RWPE1 (cell line): ENCODE results near the gene CRACDL.

Source experiments
- CTCF ChIA-PET: fragments of 350-600 bp; sonication (Branson Sonifier 250); formaldehyde crosslinking; extraction: SDS; loops from one replicate; lab custom pipeline; 2021; lab: Yijun Ruan, JAX
- POLR2A ChIA-PET: fragments of 400-600 bp; formaldehyde crosslinking; extraction: SDS; loops from one replicate; lab custom pipeline; 2020; ENCODE audit warnings: antibody characterized with exemption; ENCODE audit not compliant: low non-redundant PET; lab: Yijun Ruan, JAX
- DNase-seq: peaks from one replicate; pipeline ENCODE4 v3.0.0; 2012; ENCODE audit warnings: low spot score
- H3K27ac ChIP-seq: fragments of 450-650 bp; 2 replicates; pipeline ENCODE4 v1.5.1; 2017
- CTCF ChIP-seq: fragments of 450-650 bp; conservative IDR thresholded peaks from 2 replicates; pipeline ENCODE4 v1.5.1; 2017; ENCODE audit warnings: low read depth, mild to moderate bottlenecking

Gene CRACDL

DNA sequence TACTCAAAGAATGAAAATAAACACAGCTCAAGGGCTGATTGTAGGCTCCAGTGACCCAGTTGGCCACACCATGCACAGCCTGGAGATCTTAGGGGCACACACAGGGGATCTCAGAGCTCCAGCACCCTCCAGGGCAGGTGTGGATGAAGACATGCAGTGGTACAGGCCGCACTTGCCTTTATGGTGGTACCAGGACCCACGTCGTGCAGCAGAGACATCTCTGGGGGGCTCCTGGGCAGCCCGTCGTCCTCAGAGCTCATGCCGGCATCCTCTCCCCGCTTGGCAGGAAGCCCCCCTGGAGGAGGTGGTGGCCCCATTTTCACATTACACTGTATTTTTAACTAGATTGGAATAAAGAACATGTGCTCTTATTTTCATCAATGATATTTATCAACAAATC, 103.9 kb downstream of the CRACDL start:
- no peak for TF ChIP-seq CTCF
- POLR2A ChIA-PET: no interaction called here
- H3K27ac ChIP-seq: no peak overlapping the region
- CTCF ChIA-PET: no interaction called here
- DNase-seq: no peak

DNA sequence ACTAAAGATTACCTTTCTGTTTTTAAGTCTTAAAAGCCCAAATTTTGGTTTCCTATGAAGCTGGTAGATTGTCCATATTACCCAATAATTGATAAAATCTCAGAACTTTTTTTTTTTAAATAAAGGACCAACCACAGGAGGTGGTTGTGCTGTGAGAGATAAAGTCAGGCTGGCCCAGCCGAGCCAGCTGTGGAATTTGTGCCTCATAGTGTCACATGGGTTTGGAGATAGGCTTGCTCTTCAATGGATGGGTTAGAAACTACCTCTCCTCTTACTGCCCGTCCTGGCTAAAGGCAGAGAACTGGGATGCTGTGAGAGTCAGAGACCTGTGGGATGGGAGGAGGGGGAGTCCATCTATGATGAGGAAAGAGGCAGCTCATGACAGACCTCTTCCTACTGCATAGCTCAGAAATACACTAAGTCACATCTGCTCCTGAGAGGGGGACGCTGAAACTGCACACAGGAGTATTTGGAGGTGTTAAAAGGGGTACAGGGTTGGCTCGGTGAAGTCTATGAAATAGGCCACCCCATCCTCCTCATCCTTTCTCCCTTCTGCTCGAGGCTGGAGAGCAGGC, 105.4 kb downstream of the CRACDL start:
- CTCF ChIA-PET: no interaction called here
- TF ChIP-seq CTCF: no peak
- DNase-seq: no peak
- POLR2A ChIA-PET: no interaction called here
- no peak overlapping the region for H3K27ac ChIP-seq

GRCh38 chr2:98829581-98830270, 106.3 kb downstream of the CRACDL start:
- no peak overlapping the region for H3K27ac ChIP-seq
- POLR2A ChIA-PET: no interaction called here
- no peak for DNase-seq
- CTCF ChIA-PET: interaction anchor here (1.0 kb wide), 1 partner anchor 8 kb away, joined by 3 read pairs; no protein-coding TSS in a partner anchor
- no peak for TF ChIP-seq CTCF

- DNase-seq: no peak
- POLR2A ChIA-PET: no interaction called here
Observed at GRCh38 chr2:98828793-98829371, 107.1 kb downstream of the CRACDL start.

GRCh38 chr2:98828369-98828744, 107.7 kb downstream of the CRACDL start:
- no peak for DNase-seq
- CTCF ChIA-PET: no interaction called here
- H3K27ac ChIP-seq: no peak overlapping the region
- TF ChIP-seq CTCF: no peak
- POLR2A ChIA-PET: no interaction called here

More at GRCh38 chr2:98828793-98829371, 107.1 kb downstream of the CRACDL start:
- H3K27ac ChIP-seq: no peak overlapping the region
- TF ChIP-seq CTCF: no peak
- CTCF ChIA-PET: interaction anchor here (1.0 kb wide), 1 partner anchor 9 kb away, joined by 3 read pairs; no protein-coding TSS in a partner anchor

- CTCF ChIA-PET: interaction anchor here (0.6 kb wide), 1 partner anchor 8 kb away, joined by 3 read pairs; no protein-coding TSS in a partner anchor
- no peak overlapping the region for H3K27ac ChIP-seq
- no peak for TF ChIP-seq CTCF
- POLR2A ChIA-PET: no interaction called here
- DNase-seq: no peak
Observed at GRCh38 chr2:98827625-98828368, 108.2 kb downstream of the CRACDL start.
